ENCODE results near the gene APOC4.
"Not testable (repeated sequence)": the region's sequence is repeated elsewhere in the genome, so short reads cannot be mapped to it uniquely, and the experiment has no call there.

The APOC4 gene

DNA sequence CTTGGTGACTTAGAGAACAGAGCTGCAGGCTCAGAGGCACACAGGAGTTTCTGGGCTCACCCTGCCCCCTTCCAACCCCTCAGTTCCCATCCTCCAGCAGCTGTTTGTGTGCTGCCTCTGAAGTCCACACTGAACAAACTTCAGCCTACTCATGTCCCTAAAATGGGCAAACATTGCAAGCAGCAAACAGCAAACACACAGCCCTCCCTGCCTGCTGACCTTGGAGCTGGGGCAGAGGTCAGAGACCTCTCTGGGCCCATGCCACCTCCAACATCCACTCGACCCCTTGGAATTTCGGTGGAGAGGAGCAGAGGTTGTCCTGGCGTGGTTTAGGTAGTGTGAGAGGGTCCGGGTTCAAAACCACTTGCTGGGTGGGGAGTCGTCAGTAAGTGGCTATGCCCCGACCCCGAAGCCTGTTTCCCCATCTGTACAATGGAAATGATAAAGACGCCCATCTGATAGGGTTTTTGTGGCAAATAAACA, 17.8 kb upstream of the APOC4 start:
- DNase-seq, result no peak

DNA sequence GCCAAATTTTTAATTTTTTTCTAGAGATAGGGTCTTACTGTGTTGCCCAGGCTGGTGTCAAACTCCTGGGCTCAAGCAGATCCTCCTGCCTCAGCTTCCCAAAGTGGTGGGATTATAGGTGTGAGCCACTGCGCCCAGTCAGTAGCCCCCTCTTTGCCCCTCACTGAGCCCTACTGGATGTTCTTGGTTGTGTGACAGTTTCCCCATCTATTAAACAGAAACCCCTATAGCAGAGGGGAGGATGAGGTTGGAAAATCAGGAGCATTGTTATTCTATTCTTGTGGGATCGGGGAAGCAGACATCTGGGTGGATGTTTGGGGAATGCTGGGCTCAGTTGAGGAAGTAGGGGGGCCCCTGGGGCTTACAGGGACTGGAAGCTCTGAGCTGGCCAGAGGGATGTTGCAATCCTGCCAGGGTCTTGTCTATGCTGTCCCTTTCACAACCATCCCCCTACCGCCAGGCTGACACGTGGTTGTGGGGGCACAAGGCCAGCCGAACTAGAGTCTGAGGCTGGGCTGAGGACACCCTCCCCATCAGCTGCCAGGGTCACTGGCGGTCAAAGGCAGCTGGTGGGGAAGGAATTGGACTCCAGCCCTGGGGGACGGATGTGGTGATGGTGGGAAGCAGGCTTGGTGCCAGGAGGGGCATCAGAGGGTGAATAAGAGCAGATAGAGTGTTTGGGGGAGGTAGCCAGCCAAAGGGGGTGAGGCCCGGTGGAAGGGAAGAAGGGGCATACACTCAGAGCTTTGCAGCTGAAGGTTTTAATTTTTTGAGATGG, 16.7 kb upstream of the APOC4 start:
- no peak for DNase-seq

DNA sequence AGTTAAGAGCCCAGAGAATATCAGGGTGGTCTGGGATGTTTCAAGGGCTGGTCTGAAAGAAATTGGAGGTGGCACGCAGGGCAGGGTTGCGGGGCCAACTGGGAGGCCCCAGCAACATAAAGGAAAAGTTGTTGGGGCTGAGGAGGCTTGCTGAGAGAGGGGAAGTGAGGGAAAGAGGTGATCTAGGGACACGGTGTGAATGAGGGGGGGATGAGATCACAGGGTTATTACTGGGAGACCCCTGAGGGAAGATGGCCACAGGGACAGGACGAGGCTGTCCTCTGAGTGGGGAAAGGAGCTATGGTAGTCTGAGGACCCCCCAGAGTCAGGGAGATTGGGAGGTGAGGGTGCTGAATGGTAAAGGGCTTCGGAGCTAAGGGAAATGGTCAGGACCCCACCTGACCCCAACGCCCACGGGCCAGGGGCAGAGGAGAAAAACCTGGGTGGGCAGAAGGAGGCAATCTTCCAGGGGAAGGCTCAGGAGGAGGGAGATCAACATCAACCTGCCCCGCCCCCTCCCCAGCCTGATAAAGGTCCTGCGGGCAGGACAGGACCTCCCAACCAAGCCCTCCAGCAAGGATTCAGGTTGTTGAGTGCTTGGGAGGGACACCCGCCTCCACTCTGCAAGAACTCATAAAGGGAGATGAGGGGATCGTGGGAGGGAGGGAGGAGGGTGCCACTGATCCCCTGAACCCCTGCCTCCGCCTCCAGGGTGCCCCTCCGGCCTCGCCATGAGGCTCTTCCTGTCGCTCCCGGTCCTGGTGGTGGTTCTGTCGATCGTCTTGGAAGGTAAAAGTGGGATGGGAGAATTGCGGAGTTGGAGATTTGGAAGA, 15.6 kb upstream of the APOC4 start:
- DNase-seq, result not testable (repeated sequence)

DNA sequence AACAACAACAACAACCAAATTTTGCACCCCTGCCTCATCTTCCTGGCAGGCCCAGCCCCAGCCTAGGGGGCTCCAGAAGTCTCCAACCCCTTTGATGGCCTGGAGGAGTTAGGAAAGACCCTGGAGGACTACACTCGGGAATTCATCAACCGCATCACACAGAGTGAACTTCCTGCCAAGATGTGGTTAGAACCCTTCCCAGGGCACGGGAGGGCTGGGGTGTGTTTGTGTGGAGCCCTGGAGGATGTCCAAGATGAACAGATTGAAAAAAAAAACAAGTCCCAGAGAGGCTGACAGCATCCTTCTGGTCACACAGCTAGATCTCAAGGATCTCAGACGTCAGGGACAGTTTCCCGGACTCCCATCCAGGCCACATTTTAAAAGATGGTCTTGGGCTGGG, 14.3 kb upstream of the APOC4 start:
- no peak for DNase-seq

DNA sequence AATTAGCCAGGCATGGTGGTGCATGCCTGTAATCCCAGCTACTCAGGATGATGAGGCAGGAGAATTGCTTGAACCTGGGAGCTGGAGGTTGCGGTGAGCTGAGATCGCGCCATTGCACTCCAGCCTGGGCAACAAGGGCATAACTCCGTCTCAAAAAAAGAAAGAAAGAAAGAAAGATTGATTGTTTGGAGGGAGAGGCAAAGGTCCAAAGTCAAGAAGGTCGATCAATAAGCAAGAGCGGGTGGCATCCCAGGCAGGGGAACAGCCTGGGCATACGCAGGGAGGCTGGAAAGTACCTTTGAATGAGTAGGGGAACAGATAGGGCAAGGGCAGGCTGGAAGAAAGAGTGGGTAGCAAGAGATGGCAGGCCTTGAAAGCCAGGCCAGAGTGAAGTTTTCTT, 11.9 kb upstream of the APOC4 start:
- no peak for DNase-seq

DNA sequence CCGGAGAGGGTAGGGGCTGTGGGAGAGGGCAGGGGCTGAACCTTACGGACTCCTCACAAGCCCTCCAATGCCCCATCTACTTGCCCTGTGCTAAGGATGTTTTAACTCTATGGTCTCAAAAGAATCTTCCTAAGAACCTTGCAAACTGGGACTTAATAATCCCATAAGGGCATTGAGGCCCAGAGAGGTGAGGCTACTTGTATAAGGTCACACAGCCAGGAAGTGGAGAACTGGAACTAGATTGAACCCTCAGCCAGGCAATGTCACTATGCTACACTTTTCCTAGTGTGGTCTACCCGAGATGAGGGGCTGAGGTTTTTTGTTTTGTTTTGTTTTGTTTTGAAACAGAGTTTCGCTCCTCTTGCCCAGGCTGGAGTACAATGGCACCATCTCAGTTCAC, 10.5 kb upstream of the APOC4 start:
- no peak for DNase-seq

DNA sequence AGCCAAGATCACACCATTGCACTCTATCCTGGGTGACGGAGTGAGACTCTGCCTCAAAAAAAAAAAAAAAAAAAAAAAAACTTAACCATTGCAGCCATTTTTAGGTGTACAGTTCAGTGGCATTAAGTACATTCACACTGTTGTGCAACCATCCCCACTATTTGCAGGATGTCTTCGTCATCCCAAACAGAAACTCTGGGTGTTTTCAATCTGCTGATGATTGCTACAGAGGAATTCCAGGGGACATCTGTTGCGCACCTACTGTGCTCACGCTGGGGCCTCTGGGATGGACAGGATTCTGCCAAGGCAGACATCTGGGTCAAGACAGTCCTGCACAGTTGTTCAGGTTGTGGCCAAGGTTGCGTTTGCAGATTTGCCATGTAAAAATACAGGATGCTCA, 2.4 kb upstream of the APOC4 start:
- DNase-seq, result no peak

DNA sequence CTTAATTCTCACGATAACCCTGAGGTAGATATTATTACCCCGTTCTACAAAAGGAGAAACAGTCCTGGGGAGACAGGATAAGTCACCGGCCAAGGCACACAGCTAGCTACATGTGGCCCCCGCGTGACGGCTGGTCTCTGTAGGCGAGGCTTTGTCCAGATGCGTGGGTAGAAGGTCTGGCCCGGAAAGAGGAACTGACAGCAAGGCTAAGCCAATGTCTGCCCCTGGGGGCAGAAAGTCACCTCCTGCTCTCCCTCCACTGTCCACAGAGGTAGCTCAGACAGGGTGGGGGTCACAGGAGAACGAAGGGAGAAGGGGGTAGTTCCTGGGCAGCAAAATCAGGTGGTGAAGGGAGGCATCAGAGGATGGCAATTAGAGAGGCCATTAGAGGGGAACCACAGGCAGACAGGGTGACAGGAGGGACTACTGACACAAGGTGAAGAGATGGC, 1.8 kb downstream of the APOC4 start:
- no peak for DNase-seq

DNA sequence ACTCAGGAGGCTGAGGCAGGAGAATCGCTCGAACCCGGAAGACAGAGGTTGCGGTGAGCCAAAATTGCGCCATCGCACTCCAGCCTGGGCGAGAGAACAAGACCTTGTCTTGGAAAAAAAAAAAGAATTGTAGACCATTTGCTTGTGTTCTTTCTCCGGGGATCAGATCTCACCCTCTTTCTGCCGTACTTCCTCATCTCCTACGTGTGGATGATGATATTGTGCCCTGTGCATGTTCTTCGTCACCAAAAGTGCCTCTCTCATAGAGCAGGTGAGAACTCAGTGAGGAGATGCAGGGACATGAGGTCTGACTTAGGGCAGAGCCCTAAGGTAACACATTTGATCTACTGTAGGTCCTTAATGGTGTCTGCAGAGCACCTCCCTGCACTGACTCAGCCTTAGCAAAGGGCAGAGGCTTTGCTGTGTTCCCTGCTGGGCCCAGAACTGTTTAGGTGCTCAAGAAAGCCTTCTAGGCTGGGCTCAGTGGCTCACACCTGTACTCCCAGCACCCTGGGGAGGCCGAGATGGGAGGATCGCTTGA, 5.1 kb downstream of the APOC4 start:
- DNase-seq, result no peak

DNA sequence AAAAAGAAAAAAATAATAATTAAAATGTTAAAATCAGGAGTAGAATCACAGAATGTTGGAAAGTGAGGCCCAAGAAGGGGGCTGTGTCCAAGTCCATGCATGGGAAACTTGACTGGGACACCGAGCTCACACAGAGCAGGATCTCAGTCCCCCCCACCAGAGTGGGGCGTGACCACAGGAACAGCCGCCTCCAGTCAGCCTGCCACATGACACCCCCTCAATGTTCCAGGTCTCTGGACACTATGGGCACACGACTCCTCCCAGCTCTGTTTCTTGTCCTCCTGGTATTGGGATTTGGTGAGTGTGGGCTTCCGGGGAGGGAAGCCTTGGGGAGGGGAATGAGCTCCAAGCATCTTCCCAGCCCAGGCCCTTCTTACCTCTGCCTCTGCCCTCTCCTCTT, 6.2 kb downstream of the APOC4 start:
- DNase-seq, result no peak

DNA sequence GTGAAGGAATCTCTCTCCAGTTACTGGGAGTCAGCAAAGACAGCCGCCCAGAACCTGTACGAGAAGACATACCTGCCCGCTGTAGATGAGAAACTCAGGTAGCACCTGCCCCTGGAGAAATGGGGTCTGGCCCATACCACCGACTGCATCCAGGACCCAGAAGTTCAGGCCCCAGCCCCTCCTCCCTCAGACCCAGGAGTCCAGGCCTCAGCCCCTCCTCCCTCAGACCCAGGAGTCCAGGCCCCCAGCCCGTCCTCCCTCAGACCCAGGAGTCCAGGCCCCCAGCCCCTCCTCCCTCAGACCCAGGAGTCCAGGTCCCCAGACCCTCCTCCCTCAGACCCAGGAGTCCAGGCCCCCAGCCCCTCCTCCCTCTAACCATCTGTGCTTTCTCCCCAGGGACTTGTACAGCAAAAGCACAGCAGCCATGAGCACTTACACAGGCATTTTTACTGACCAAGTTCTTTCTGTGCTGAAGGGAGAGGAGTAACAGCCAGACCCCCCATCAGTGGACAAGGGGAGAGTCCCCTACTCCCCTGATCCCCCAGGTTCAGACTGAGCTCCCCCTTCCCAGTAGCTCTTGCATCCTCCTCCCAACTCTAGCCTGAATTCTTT, 6.8 kb downstream of the APOC4 start:
- no peak for DNase-seq

DNA sequence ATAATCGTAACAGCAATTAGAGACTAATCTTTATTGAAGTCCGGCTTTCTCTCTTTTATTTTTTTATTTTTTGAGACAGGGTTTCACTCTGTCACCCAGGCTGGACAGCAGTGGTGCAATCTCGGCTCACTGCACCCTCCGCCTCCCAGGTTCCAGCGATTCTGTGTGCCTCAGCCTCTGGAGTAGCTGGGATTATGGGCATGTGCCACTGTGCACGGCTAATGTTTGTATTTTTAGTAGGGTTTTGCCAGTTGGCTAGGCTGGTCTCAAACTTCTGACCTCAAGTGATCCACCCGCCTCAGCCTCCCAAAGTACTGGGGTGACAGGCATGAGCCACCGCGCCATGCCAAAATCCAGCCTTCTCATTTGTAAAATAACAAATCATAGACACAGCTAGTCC, 7.5 kb downstream of the APOC4 start:
- no peak for DNase-seq

DNA sequence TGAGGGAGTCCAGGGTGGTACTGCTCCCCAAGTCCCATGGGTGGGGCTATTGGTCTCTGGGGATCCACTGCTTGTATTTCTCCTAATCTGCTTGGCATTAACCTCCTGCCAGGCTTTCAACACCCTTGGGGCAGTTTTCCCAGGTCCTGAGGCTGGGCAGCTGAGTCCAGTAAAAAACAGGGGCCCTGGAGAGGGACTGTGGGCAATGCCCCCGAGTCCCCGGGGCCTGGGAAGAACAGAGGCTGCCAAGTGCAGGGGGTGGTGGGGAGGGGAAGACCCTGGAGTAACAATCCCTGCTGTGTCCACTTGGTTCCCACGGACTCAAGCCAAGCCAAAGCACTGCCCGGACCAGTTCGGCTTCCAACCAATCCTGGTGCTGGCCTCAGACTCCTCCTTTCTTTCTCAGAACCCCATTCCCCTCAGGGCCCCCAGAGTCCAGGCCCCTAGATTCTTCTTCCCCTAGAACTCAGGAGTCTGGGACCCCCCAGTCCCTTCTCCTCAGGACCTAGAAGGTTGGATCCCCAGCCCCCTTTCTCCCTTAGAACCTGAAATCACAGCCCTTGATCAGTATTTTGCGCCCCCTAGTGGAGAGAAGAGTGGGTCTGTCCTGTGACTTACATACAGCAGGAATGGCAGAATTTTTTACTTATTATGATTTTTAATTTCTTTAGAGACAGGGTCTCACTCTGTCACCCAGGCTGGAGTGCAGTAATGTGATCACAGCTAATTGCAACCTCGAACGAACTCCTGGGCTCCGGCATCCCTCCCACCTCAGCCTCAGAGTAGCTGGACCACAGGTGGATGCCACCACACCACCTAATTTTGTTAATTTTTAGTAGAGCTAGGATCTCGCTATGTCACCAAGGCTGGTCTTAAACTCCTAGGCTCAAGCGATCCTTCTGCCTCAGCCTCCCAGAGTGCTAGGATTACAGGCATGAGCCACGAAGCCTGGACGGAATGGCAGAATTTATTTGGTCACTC, 9.4 kb downstream of the APOC4 start:
- DNase-seq, result peak; percentile 72

DNA sequence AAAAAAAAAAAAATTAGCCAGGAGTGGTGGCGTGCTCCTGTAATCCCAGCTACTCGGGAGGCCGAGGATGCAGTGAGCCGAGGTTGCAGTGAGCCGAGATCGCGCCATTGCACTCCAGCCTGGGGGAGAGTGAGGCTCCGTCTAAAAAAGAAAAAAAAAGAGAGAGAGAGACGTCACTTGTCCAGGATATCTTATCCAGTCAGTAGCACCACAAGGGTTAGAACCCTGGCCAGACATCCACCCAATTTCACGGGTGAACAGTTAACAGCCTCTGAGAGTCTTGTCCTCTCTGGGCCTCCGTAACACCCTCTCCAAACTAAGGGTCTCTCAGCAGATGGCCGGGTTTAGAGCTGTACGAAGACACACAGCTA, 12.2 kb downstream of the APOC4 start:
- DNase-seq, result no peak

DNA sequence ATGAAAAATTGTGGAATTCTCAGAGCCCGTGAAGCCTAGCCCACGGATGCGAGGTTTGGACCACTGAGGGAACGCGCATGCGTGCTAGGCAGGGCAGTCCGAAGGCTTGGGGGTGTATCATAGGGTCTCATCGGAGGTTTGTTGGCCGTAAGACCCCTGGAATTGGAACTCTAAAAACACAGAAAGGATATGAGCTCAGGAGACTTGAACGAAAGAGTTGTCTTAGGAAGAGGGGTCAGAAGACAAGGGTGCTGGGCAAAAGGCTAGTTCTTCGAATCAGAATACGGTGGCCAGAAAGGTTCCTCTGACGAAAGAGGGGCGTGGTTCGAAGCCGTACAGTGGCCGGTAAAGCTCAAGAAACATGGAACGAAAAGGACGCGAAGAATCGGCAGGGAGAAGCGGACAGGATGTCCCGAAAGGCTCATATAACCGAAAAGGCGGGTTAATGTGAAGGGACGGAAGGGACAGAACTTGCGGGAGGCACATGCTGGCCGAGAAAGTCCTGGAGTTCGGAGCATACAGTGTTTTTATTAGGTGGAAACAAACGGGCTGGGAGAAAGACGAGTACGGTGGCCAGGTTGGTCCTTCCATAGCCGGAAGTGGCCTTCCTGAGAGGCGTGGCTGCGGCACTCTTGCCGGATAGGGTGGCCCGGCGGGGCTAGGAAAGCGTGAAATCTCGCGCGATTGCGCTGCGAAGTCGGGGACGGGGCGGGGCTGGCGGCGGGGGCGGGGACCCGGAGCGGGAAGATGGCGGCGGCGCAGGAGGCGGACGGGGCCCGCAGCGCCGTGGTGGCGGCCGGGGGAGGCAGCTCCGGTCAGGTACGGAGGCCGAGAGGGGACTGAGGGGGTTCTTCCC, 12.8 kb downstream of the APOC4 start, which contains the start of gene CLPTM1:
Gene CLPTM1, plus strand, starts transcription at position 732 of the 856 bp plus-strand sequence. Its CDS starts 16 bp downstream, at position 748.
- DNase-seq, result peak; percentile 97

DNA sequence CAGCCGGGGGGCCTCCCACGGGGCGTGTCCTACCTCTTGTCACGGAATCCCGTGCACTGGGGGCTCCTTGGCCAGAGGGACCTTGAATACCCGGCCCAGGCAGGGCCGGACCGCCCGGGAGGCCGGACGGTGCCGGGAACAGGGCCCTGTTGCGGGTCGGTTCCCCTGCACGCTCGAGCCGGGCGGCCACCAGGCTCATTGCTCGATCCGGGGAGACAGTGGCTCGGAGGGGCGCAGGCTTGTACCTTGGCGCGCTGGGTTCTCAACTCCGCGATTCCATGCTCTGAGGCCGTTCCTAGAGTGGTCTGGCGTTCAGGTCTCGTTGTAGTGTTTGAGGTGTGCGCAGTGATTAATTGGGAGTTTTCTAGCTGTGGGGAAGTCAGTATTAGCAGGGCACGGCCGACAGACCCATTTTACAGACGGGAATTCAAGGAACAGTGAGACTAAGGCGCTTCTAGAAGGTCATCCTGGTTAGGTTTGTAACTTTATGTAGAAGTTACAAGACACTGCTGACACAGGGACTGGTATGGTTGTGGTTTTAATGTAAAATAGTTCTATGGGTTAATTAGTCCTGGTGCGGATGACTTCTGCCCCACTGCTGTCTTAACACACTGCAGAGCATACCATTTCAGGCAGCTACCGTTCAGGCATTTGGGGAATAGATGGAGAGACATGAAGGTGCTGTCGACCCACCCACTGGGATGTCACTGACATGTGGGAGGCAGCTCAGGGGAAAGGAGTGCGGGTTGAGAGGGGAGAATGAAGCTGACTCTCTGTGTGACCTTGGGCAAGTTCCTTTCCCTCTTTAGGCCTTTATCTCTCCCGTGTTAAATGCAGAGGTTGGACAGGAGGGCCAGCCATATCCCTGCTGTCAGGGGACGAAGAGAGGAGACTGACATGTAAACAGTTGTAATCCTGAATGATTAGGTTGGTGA, 13.7 kb downstream of the APOC4 start:
- DNase-seq, result peak; percentile 59

DNA sequence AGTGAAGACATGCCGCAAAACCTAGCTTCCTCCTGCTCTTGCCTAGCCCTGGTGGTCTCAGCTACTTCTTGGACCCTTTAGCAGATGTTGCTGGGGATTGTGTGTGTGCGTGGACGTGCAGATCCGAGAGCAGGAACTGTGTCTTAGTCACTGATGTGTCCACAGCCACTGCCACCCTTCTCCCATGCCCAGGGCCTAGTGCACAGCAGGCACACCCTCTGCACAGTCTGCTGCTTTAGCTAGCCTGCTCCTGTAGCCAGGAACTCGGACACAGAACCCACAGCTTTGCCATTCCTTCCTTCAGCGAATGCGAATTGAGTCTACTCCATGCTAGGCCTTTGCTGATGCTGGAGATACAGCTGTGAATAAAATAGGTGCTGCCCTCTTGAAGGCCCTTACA, 15.5 kb downstream of the APOC4 start:
- DNase-seq, result no peak

DNA sequence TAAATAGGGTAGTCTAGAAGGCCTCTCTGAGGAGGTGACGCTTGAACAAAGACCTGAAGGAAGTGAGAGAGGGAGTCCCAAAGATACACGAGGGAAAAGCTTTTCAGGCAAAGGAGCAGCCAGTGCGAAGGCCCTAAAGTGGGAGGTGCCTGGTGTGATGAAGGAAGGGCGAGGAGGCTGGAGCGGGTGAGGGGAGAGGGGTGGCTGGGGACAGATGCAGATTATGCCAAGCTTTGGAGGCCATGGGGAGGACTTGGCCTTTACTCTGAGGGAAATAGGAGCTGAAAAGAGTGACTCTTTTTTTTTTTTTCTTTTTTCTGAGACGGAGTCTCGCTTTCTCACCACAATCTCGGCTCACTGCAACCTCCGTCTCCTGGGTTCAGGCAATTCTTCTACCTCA, 16.1 kb downstream of the APOC4 start:
- DNase-seq, result no peak

DNA sequence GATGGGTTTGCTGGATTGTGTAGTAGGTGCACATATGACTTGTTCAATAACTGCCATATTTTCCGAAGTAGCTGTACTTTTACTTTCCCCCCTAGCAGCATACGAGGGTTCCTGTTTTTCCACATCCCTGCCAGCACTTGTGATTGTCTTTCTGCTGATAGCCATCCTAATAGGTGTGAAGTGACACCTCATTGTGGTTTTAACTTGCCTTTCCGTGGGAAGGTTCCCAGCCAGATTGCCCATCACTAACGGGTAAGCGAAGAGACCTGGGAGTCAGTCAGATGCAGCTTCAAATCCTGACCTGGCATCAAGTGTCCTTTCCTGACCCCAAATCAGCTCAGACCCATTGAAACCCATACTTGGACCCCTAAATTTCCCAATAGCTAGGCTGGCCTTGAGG, 17.7 kb downstream of the APOC4 start:
- DNase-seq, result no peak
